ENCODE data around the gene SLC12A5. TPM values are rescaled to one million over a fixed set of nuclear protein-coding genes. Genes with fewer than 3 reads are reported as not detected.

Gene SLC12A5
- total RNA-seq, 4 donors from 2014 or later, result not detected

GRCh38 chr20:46031701-46032254 is 2.8 kb downstream of the SLC12A5 start:
- intact Hi-C loops (cut with DNase I; ENCODE audit: low total_unique reads) (no loop called here), in situ Hi-C loops (cut with MboI; ENCODE audit: low pct_ligation_motif_present in 1 of 4, low pct_unique_long_range_greater_than_20kb in 1 of 4, low sequenced_read_pairs in 3 of 4) (no loop called here)
- Histone ChIP-seq H3K36me3 (no peaks in the 10 kb centered on the region), H3K9me3 (no peaks in the 10 kb centered on the region), H3K4me1 (peaks cover 0 to 7% (median 2%) of the 10 kb centered on the region in 4 donors), H3K4me3 (no peak overlapping the region), H3K27ac (no peak overlapping the region), H3K27me3 (peaks cover 87% of the 10 kb centered on the region)
- 5% methylated on average over 37 of the region's 55 CpGs; no CpG with 5 or more reads in 1 of the 2 donors for WGBS, 2 donors (ENCODE audit: low coverage in 1 of 2)
- no peak for DNase-seq
- TF ChIP-seq CTCF (IDR thresholded peaks at IDR 0.05), result no peak
- no peak for TF ChIP-seq POLR2A (IDR thresholded peaks at IDR 0.05)
- no peak for TF ChIP-seq EP300 (IDR thresholded peaks at IDR 0.05; ENCODE audit: low read depth)
- TF ChIP-seq POLR2AphosphoS5 (IDR thresholded peaks at IDR 0.05), result no peak

- Histone ChIP-seq H3K27ac (no peak overlapping the region), H3K9me3 (no peaks in the 10 kb centered on the region), H3K4me1 (peaks cover 0 to 7% (median 2%) of the 10 kb centered on the region in 4 donors), H3K27me3 (peaks cover 65% of the 10 kb centered on the region), H3K36me3 (no peaks in the 10 kb centered on the region), H3K4me3 (no peak overlapping the region)
- 83 to 89% methylated on average over 3 of the region's 3 CpGs for WGBS, 2 donors (ENCODE audit: low coverage in 1 of 2)
- intact Hi-C loops (cut with DNase I; ENCODE audit: low total_unique reads), result no loop called here
- no peak for DNase-seq
- in situ Hi-C loops (cut with MboI; ENCODE audit: low pct_ligation_motif_present in 1 of 4, low pct_unique_long_range_greater_than_20kb in 1 of 4, low sequenced_read_pairs in 3 of 4), result no loop called here
- no peak for TF ChIP-seq POLR2A (IDR thresholded peaks at IDR 0.05)
- no peak for TF ChIP-seq CTCF (IDR thresholded peaks at IDR 0.05)
- TF ChIP-seq POLR2AphosphoS5 (IDR thresholded peaks at IDR 0.05), result no peak
- no peak for TF ChIP-seq EP300 (IDR thresholded peaks at IDR 0.05; ENCODE audit: low read depth)
Measured at GRCh38 chr20:46034039-46034438, 5.0 kb downstream of the SLC12A5 start.

- in situ Hi-C loops (cut with MboI; ENCODE audit: low pct_ligation_motif_present in 1 of 4, low pct_unique_long_range_greater_than_20kb in 1 of 4, low sequenced_read_pairs in 3 of 4) (no loop called here), intact Hi-C loops (cut with DNase I; ENCODE audit: low total_unique reads) (no loop called here)
- no peak overlapping the region for H3K27ac ChIP-seq
- no peaks in the 10 kb centered on the region for H3K9me3 ChIP-seq
- DNase-seq, result no peak
- 56 to 63% methylated on average over 3 to 5 of the region's 5 CpGs for WGBS, 2 donors (ENCODE audit: low coverage in 1 of 2)
- no peaks in the 10 kb centered on the region for H3K36me3 ChIP-seq
- H3K27me3 ChIP-seq, result peaks cover 53% of the 10 kb centered on the region
- no peak for TF ChIP-seq EP300 (IDR thresholded peaks at IDR 0.05; ENCODE audit: low read depth)
- no peak for TF ChIP-seq POLR2A (IDR thresholded peaks at IDR 0.05)
- TF ChIP-seq CTCF (IDR thresholded peaks at IDR 0.05), result no peak
- no peak for TF ChIP-seq POLR2AphosphoS5 (IDR thresholded peaks at IDR 0.05)
- H3K4me3 ChIP-seq, result no peak overlapping the region
- H3K4me1 ChIP-seq, result peaks cover 0 to 7% (median 2%) of the 10 kb centered on the region in 4 donors
Measured at GRCh38 chr20:46035253-46035652, 6.2 kb downstream of the SLC12A5 start.

- no peak for DNase-seq
- TF ChIP-seq EP300 (IDR thresholded peaks at IDR 0.05; ENCODE audit: low read depth), result no peak
- no peak for TF ChIP-seq POLR2AphosphoS5 (IDR thresholded peaks at IDR 0.05)
- TF ChIP-seq CTCF (IDR thresholded peaks at IDR 0.05), result no peak
- no peak for TF ChIP-seq POLR2A (IDR thresholded peaks at IDR 0.05)
- no peak overlapping the region for H3K27ac ChIP-seq
- H3K27me3 ChIP-seq, result peaks cover 48% of the 10 kb centered on the region
- intact Hi-C loops (cut with DNase I; ENCODE audit: low total_unique reads), result no loop called here
- 73 to 100% methylated on average over 1 to 6 of the region's 6 CpGs for WGBS, 2 donors (ENCODE audit: low coverage in 1 of 2)
- H3K9me3 ChIP-seq, result no peaks in the 10 kb centered on the region
- H3K36me3 ChIP-seq, result no peaks in the 10 kb centered on the region
- in situ Hi-C loops (cut with MboI; ENCODE audit: low pct_ligation_motif_present in 1 of 4, low pct_unique_long_range_greater_than_20kb in 1 of 4, low sequenced_read_pairs in 3 of 4), result no loop called here
- H3K4me1 ChIP-seq, result peaks cover 0 to 7% (median 2%) of the 10 kb centered on the region in 4 donors
- no peak overlapping the region for H3K4me3 ChIP-seq
Measured at GRCh38 chr20:46035713-46036112, 6.7 kb downstream of the SLC12A5 start.

Measured in transverse colon (tissue), 4 donors.